Neural progenitor cell (in vitro differentiated cells): ENCODE data around the gene GRP. TPM values are rescaled to one million over a fixed set of nuclear protein-coding genes. Genes with fewer than 3 reads are reported as not detected.

Experiments
- DNase-seq: peaks from one replicate; pipeline ENCODE4 v3.0.0-alpha.2; 2016; ENCODE audit warnings: low spot score
- H2AFZ ChIP-seq: fragments of 200-600 bp; sonication (generic); replicated peaks from 2 replicates; pipeline ENCODE4 v1.6.1; 2016; ENCODE audit warnings: antibody characterized with exemption
- H3F3A ChIP-seq: fragments of 200-600 bp; sonication (generic); 2 replicates; pipeline ENCODE4 v1.6.1; 2016; ENCODE audit warnings: antibody characterized with exemption, low read depth
- H3K27ac ChIP-seq: fragments of 200-600 bp; sonication (generic); 2 replicates; pipeline ENCODE4 v1.5.1; 2016; ENCODE audit warnings: mild to moderate bottlenecking
- H3K27me3 ChIP-seq: fragments of 200-600 bp; sonication (generic); 2 replicates; pipeline ENCODE4 v1.6.1; 2016; ENCODE audit warnings: mild to moderate bottlenecking, moderate library complexity
- H3K36me3 ChIP-seq: fragments of 200-600 bp; sonication (generic); 2 replicates; pipeline ENCODE4 v1.5.1; 2016
- H3K4me1 ChIP-seq: fragments of 200-600 bp; sonication (generic); 2 replicates; pipeline ENCODE4 v1.6.1; 2016; ENCODE audit warnings: mixed run types
- H3K4me2 ChIP-seq: fragments of 200-600 bp; sonication (generic); 2 replicates; pipeline ENCODE4 v1.6.1; 2016
- H3K4me3 ChIP-seq: fragments of 200-600 bp; sonication (generic); 2 replicates; pipeline ENCODE4 v1.5.1; 2016
- H3K79me2 ChIP-seq: fragments of 200-600 bp; sonication (generic); 2 replicates; pipeline ENCODE4 v1.6.1; 2016; ENCODE audit warnings: low read depth
- H3K9ac ChIP-seq: fragments of 200-600 bp; sonication (generic); 2 replicates; pipeline ENCODE4 v1.6.1; 2016
- H3K9me3 ChIP-seq: fragments of 200-600 bp; sonication (generic); 2 replicates; pipeline ENCODE4 v1.5.1; 2016; ENCODE audit warnings: low read depth
- H4K20me1 ChIP-seq: fragments of 200-600 bp; sonication (generic); 2 replicates; pipeline ENCODE4 v1.6.1; 2016; ENCODE audit warnings: low read depth
- H3K27ac Mint-ChIP-seq: 3 replicates; pipeline ENCODE4 v1.8.0; 2021; ENCODE audit warnings: mixed read lengths
- H3K27me3 Mint-ChIP-seq: 2 replicates; pipeline ENCODE4 v1.8.0; 2022; ENCODE audit warnings: low read depth, mild to moderate bottlenecking, inconsistent platforms, moderate library complexity, mixed read lengths; ENCODE audit not compliant: insufficient read depth
- H3K36me3 Mint-ChIP-seq: 3 replicates; pipeline ENCODE4 v1.8.0; 2021; ENCODE audit warnings: mixed read lengths
- H3K4me1 Mint-ChIP-seq: 3 replicates; pipeline ENCODE4 v1.8.0; 2021; ENCODE audit warnings: mixed read lengths
- H3K4me3 Mint-ChIP-seq: 3 replicates; pipeline ENCODE4 v1.8.0; 2021; ENCODE audit warnings: mild to moderate bottlenecking, moderate library complexity, mixed read lengths
- H3K9me3 Mint-ChIP-seq: 3 replicates; pipeline ENCODE4 v1.8.0; 2020; ENCODE audit warnings: mixed read lengths
- CTCF ChIP-seq: fragments of 200-600 bp; sonication (generic); IDR thresholded peaks from 2 replicates; pipeline ENCODE4 v1.5.1; 2017; ENCODE audit warnings: antibody characterized with exemption, mild to moderate bottlenecking
- EZH2 ChIP-seq: fragments of 200-600 bp; sonication (generic); IDR thresholded peaks from 2 replicates; pipeline ENCODE4 v1.6.1; 2017; ENCODE audit warnings: antibody characterized with exemption, mild to moderate bottlenecking, moderate library complexity
- EZH2phosphoT487 ChIP-seq: fragments of 200-600 bp; sonication (generic); IDR thresholded peaks from 2 replicates; pipeline ENCODE4 v1.6.1; 2017; ENCODE audit warnings: antibody characterized with exemption
- total RNA-seq: library from RNA; depleted of rRNA; stranded (reverse); fragments of >200 nt; gene quantifications from 2 replicates; pipeline ENCODE4 v1.2.3, GENCODE V29; 2015; ENCODE audit warnings: low replicate concordance

Gene GRP
- total RNA-seq, 1 donor from 2014 or later: not detected

- H2AFZ ChIP-seq: no peak overlapping the region
- H3K36me3 Mint-ChIP-seq: no peaks in the 10 kb centered on the region
- H3K9me3 Mint-ChIP-seq: no peaks in the 10 kb centered on the region
- H3F3A ChIP-seq: peaks cover 12% of the 10 kb centered on the region
- no peak overlapping the region for H3K4me3 Mint-ChIP-seq
- H4K20me1 ChIP-seq: no peaks in the 10 kb centered on the region
- no peak for DNase-seq
- no peaks in the 10 kb centered on the region for H3K36me3 ChIP-seq
- H3K4me3 ChIP-seq: no peak overlapping the region
- TF ChIP-seq CTCF (no peak), EZH2phosphoT487 (no peak), EZH2 (no peak)
- no peak overlapping the region for H3K9ac ChIP-seq
- H3K4me1 ChIP-seq: no peaks in the 10 kb centered on the region
- H3K4me2 ChIP-seq: no peak overlapping the region
- H3K4me1 Mint-ChIP-seq: peaks cover 3% of the 10 kb centered on the region
- H3K27me3 ChIP-seq: peaks cover 55% of the 10 kb centered on the region
- no peak overlapping the region for H3K27ac ChIP-seq
- no peaks in the 10 kb centered on the region for H3K9me3 ChIP-seq
- no peak overlapping the region for H3K27ac Mint-ChIP-seq
- H3K79me2 ChIP-seq: no peaks in the 10 kb centered on the region
- H3K27me3 Mint-ChIP-seq: peaks cover 6% of the 10 kb centered on the region
Measured at GRCh38 chr18:59231114-59231513, 11.2 kb downstream of the GRP start.

- no peaks in the 10 kb centered on the region for H3K9me3 Mint-ChIP-seq
- Histone ChIP-seq H3K4me1 (no peaks in the 10 kb centered on the region), H2AFZ (no peak overlapping the region), H3F3A (peaks cover 12% of the 10 kb centered on the region), H3K36me3 (no peaks in the 10 kb centered on the region), H3K9ac (no peak overlapping the region), H3K27me3 (peaks cover 48% of the 10 kb centered on the region), H3K9me3 (no peaks in the 10 kb centered on the region), H3K27ac (no peak overlapping the region), H4K20me1 (no peaks in the 10 kb centered on the region), H3K79me2 (no peaks in the 10 kb centered on the region), H3K4me2 (no peak overlapping the region), H3K4me3 (no peak overlapping the region)
- H3K27me3 Mint-ChIP-seq: peaks cover 6% of the 10 kb centered on the region
- no peaks in the 10 kb centered on the region for H3K36me3 Mint-ChIP-seq
- no peak overlapping the region for H3K4me3 Mint-ChIP-seq
- H3K4me1 Mint-ChIP-seq: peaks cover 3% of the 10 kb centered on the region
- no peak overlapping the region for H3K27ac Mint-ChIP-seq
- no peak for DNase-seq
- TF ChIP-seq EZH2phosphoT487 (no peak), EZH2 (no peak)
Measured at GRCh38 chr18:59231877-59232276, 11.9 kb downstream of the GRP start.

GRCh38 chr18:59232309-59233016, 12.5 kb downstream of the GRP start:
- no peaks in the 10 kb centered on the region for H3K9me3 ChIP-seq
- no peaks in the 10 kb centered on the region for H3K36me3 ChIP-seq
- H3K27ac ChIP-seq: no peak overlapping the region
- DNase-seq: peak; percentile 20
- H3K4me1 ChIP-seq: no peaks in the 10 kb centered on the region
- H3K9ac ChIP-seq: no peak overlapping the region
- no peak overlapping the region for H3K27ac Mint-ChIP-seq
- TF ChIP-seq CTCF (no peak), EZH2phosphoT487 (no peak), EZH2 (no peak)
- peaks cover 12% of the 10 kb centered on the region for H3F3A ChIP-seq
- H2AFZ ChIP-seq: no peak overlapping the region
- H3K9me3 Mint-ChIP-seq: no peaks in the 10 kb centered on the region
- H3K36me3 Mint-ChIP-seq: no peaks in the 10 kb centered on the region
- H3K4me3 Mint-ChIP-seq: no peak overlapping the region
- peaks cover 3% of the 10 kb centered on the region for H3K4me1 Mint-ChIP-seq
- H3K27me3 Mint-ChIP-seq: peaks cover 6% of the 10 kb centered on the region
- H3K79me2 ChIP-seq: no peaks in the 10 kb centered on the region
- no peak overlapping the region for H3K4me3 ChIP-seq
- peaks cover 42% of the 10 kb centered on the region for H3K27me3 ChIP-seq
- H3K4me2 ChIP-seq: no peak overlapping the region
- no peaks in the 10 kb centered on the region for H4K20me1 ChIP-seq

GRCh38 chr18:59233017-59233410, 13.1 kb downstream of the GRP start:
- no peaks in the 10 kb centered on the region for H3K9me3 Mint-ChIP-seq
- H2AFZ ChIP-seq: no peak overlapping the region
- H3K27me3 Mint-ChIP-seq: peaks cover 6% of the 10 kb centered on the region
- H3K4me3 ChIP-seq: no peak overlapping the region
- no peaks in the 10 kb centered on the region for H3K9me3 ChIP-seq
- H3K36me3 ChIP-seq: no peaks in the 10 kb centered on the region
- no peaks in the 10 kb centered on the region for H3K79me2 ChIP-seq
- no peaks in the 10 kb centered on the region for H3K4me1 ChIP-seq
- TF ChIP-seq CTCF (no peak), EZH2phosphoT487 (no peak), EZH2 (no peak)
- peaks cover 3% of the 10 kb centered on the region for H3K4me1 Mint-ChIP-seq
- H3K4me3 Mint-ChIP-seq: no peak overlapping the region
- no peaks in the 10 kb centered on the region for H4K20me1 ChIP-seq
- H3K36me3 Mint-ChIP-seq: no peaks in the 10 kb centered on the region
- H3F3A ChIP-seq: peaks cover 12% of the 10 kb centered on the region
- no peak for DNase-seq
- H3K27ac Mint-ChIP-seq: no peak overlapping the region
- H3K4me2 ChIP-seq: no peak overlapping the region
- H3K27ac ChIP-seq: no peak overlapping the region
- H3K27me3 ChIP-seq: peaks cover 36% of the 10 kb centered on the region
- no peak overlapping the region for H3K9ac ChIP-seq
